Choroid plexus epithelial cell (primary cell): ENCODE measurements around the gene CEP95.

Experiments
- DNase-seq: peaks from one replicate; pipeline ENCODE4 v3.0.0-alpha.2; 2010; ENCODE audit warnings: low read depth
- H3K4me3 ChIP-seq: 2 replicates; pipeline ENCODE4 v1.5.1; 2011; ENCODE audit warnings: low read depth, mild to moderate bottlenecking, control low read depth, low read length, moderate library complexity
- CTCF ChIP-seq: conservative IDR thresholded peaks from 2 replicates; pipeline ENCODE4 v1.5.1; 2011; ENCODE audit warnings: low read depth, mild to moderate bottlenecking, control low read depth, inconsistent platforms, low read length, moderate library complexity

The CEP95 gene

DNA sequence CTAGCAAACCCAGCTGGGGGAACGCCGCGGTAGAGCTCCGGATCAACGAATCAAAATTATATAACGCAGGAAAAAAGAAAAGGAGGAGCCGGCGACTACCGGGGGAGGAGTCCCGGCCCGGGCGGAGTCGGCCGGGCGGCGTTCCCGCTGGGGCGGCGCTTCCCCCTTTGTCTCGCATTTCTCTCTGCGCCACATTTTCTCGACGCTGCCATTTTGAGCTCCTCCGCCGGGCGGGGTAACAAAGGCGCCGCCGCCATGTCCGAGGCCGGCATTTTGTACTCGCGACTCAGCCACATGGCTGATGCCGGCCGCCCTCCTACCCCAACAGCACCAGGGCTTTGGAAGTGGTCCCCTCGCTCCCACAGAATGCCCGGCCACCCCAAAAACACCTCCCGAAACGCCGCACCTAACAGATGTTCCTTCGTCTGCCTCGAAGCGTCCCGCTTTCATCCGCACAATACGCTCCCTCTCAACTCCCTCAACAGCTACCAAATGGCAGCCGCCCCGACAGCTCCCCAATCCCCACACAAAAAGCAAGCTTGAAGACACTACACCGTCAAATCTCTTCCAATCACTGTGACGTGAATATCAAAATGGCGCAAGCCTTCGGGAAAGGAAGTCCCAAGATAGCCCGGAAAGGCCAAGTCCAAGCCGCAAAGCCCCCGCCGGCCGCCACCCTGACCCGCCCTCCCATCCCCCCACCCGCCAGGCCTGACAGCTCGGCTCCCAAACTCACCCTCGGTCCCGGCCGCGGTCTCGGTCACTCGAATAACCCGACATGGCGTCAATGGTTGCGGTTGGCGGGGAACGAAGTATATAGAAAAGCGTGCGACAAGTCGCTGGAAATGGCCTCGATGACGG is 1.2 kb upstream of the CEP95 start:
- peak overlapping the region; percentile 100 for H3K4me3 ChIP-seq
- no peak for TF ChIP-seq CTCF
- DNase-seq, result peak; percentile 94

GRCh38 chr17:64506201-64506575 is 589 bp upstream of the CEP95 start, which contains the start of gene DDX5:
TSS of gene DDX5 (minus strand) at chr17:64506289. CDS start at chr17:64506119, 170 bp downstream.
- DNase-seq, result peak; percentile 98
- H3K4me3 ChIP-seq, result peak within 1 kb of the TSS; percentile 100
- TF ChIP-seq CTCF, result no peak

DNA sequence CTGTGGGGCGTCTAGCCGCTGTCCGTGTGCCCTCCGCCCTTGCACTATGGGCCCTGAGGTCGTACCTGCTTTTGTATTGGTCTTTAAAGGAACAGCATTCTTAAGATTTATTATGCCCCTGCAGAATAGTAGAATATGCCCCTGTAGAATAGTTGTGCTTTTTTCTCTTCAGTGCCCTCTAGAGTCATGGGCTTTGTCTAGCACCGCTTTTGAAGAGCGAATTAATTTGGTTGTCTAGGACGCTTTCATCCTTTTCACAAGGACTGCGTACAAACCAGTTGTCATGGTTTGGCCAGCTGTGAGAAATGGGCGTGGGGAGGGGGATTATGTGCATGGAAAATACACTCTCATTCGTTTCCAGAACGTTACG is 621 bp downstream of the CEP95 start:
- DNase-seq, result peak; percentile 87
- TF ChIP-seq CTCF, result peak; percentile 61
- peak overlapping the region; percentile 100 for H3K4me3 ChIP-seq

DNA sequence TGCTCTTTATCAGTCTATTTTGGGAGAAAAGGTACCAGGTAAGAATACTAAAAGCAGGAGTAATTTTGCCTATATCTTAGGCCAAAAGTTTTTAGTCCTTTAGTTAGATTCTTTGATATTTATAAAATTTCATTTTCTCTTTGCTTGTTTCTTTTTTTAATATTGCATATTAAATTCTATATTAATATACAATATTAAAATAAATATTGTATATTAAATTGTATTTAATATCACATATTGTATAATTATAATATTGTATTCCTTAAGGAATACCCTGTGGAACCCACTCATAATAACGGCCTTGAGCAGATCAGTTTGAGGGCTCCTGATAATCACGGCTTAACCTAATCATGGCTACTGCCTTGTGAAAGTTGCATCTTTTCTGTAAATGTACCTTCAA is 1.9 kb downstream of the CEP95 start:
- no peak for TF ChIP-seq CTCF
- peak overlapping the region; percentile 100 for H3K4me3 ChIP-seq
- no peak for DNase-seq

DNA sequence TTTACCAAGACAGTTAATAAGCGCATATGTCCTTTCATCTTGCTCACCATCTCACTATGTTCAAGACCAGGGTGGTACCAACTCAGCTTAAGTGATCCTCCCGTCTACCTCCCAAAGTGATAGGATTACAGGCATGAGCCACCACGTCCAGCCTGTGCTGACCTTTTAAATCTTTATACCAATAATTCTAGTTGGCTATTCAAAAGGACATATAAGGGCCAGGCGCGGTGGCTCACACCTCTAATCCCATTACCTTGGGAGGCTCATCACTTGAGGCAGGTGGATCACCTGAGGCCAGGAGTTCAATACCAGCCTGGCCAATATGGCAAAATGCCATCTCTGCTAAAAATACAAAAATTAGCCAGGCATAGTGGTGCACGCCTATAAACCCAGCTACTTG is 2.4 kb downstream of the CEP95 start:
- H3K4me3 ChIP-seq, result no peak overlapping the region
- no peak for DNase-seq
- no peak for TF ChIP-seq CTCF

DNA sequence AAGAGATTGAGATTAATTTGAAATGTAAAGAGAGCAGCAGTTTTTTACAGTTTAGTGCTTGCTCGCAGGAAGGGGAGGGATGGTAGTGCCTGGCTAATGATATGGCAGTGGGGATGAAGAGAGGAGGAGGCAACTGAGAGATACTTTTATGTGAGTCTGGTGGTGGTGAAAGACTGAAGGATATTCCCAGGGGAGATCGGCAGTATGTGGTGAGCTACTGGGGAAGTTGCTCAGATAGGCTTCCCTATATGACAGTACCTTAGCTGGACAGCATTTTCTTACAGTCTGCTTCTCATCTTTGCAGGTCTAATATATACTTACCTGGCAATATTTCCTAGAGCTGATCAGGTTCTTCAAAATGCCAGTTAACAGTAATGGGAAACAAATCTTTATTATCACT is 8.6 kb downstream of the CEP95 start:
- H3K4me3 ChIP-seq, result no peak overlapping the region
- no peak for TF ChIP-seq CTCF
- no peak for DNase-seq

DNA sequence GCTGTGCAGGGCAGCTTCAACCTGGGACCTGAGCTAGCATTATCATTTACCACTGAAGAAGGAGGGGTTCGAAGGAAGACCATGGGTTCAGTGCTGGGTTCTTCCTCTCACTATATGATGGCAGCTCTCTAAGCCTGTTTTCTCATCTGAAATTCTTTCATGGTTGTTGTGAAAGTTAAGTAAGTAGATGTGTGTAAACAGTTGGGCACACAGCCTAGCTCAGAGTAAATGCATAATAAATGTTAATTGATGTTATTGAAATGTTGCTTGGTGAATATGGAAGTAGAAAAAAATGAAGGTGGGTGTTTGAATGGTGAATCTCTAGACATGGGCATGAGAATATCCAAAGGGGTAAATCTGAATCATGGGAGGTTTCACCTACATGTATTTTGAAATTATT is 9.1 kb downstream of the CEP95 start:
- no peak for TF ChIP-seq CTCF
- no peak overlapping the region for H3K4me3 ChIP-seq
- no peak for DNase-seq
